T1000 (cell line): ENCODE data around the gene PURA.
A peak's percentile ranks its signal among the peaks of the same experiment; 100 is the strongest.
"Not testable (repeated sequence)": the region's sequence is repeated elsewhere in the genome, so short reads cannot be mapped to it uniquely, and the experiment has no call there.

ENCODE experiments used
- DNase-seq: peaks from one replicate; lab custom pipeline; 2025; ENCODE audit warnings: mixed read lengths; lab: John Stamatoyannopoulos, UW

The PURA gene

DNA sequence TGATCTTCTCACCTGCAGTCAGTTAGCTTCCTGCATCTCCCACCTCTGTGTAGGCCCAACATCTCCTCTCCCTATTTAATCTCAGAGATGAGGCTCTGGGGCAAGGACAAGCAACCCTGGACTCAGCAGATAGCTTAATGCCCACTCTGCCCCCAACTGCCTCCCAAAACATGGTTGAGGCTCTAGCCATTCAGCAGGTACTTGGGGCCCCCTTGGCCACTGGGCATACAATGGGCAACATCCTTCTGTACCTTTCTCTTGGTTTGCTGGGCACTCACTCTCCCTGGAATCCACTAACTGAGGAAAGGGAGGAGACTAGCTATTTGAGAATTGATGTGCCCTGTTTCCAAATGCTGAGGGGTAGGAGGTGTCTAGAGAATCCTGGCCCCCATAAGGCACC is 21.2 kb downstream of the PURA start:
- no peak for DNase-seq

GRCh38 chr5:140136624-140137023 is 22.7 kb downstream of the PURA start:
- DNase-seq: no peak

- DNase-seq: no peak
Measured at GRCh38 chr5:140140435-140140834, 26.5 kb downstream of the PURA start.

DNA sequence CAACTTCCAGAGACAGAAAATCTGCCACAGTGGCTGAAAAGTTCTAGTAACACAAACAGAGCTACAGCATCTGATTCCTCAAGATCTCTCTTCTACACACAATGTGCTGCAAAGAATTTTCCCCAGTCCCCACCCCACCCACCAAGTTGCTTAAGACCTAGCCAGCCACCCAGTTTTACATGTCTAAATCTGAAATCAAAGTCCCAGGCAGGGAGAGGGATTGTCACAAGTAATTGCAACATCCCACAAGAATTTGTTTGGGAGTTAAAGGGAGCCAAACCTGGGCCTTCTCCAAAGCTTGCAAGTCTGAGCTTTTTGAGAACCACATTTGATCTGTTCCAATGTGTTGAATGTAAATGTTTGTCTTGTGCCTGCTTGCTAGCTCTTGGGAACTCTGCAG is 27.3 kb downstream of the PURA start:
- DNase-seq: no peak

DNA sequence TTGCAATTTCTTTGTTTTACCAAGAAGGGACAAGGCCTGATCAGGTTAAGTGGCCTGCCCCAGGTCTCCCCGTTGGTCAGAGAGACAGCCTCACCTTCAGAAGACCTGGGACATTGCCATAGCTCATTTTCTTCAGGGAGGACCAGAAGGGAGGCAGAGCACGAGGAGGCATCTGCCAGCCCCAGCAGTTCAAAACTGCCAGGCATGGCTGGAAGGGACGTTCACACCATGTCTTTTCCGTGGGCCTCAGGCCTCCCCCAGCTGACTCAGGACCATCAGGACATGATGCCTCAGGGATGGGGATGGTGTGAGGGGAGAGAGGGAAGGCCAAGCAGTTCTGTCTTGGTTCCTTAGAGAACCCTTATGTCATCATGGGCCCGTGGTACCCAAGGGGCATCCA is 28.3 kb downstream of the PURA start:
- no peak for DNase-seq

DNA sequence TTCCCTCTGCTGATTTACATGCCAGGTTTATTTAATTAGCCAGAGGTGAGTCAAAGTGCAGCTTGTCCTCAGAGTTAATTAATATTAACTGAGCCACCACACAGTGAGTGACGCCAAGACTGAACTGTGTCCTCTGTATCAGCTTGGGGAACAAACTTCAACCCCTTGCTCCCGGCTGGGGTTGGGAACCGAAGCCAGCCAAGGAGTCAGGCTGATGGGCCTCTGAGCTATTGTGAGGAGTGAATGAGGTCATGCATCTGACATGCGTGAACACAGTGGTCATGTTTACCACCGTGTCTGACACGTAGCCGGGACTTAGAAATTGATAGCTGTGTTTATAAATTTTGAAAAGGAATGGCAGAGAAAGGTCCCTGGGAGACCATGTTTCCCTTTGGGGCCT is 28.9 kb downstream of the PURA start:
- DNase-seq: no peak

- DNase-seq: no peak
Measured at GRCh38 chr5:140143521-140144258, 29.8 kb downstream of the PURA start.

DNA sequence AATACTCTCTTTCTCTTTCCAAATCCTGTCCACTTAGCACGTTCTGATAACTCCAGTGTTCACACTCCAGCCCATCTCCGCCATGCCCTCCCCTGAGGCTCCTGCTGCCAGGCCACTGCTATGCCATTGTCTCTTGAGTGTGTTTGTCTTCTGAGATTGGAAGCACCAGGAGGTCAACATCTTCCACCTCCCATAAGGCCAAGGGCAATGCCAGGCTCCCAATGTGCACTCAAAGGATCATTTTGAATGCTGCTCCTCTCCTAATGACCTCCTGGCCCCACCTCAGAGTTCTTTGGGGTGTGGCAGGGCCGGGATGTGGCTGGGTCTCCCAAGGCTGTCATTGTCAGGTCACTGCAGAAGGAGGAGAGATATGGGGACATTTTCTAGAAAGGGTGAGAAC is 31.3 kb downstream of the PURA start:
- no peak for DNase-seq

GRCh38 chr5:140145818-140146522 is 32.1 kb downstream of the PURA start:
- no peak for DNase-seq

- no peak for DNase-seq
Measured at GRCh38 chr5:140146523-140146842, 32.6 kb downstream of the PURA start.

DNA sequence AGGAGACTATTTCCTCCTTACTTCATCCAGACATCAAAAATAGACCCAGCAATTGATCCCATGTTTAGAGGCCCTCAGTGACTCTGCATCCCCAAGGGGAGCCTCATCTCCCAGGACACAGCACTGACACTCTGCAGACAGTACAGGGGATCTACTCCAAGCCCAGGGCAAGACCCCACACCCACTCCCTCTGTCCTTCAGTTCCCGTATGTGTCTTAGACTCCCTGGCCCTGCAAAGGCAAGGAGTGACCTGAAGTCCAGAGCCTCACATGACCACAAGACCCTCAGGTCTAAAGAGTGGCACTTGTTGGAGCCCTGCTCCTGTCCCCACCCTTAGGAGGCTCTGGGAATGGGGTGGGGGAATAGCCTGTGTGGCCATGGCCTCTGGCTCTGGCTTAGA is 33.6 kb downstream of the PURA start:
- no peak for DNase-seq

GRCh38 chr5:140148508-140148907 is 34.6 kb downstream of the PURA start:
- DNase-seq: no peak

DNA sequence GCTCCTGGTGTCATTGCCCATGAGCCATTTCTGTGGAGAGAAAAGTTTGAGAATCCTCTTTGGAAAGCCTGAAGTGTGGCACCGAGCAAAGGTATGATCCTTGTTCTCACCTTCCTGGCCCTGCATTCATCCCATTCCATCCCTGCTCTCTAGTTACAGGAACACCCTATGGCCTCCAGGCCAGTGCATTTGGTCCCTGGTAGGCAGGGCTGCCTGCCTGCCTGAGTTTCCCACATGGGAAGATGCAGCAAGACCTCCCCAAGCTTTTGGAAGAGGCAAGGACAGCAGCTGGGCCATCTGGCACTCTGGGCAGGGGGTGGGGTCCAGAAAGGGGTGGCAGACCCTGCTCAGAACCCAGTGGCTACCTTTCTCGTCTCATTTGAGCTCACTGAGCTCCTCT is 36.3 kb downstream of the PURA start:
- DNase-seq: no peak

DNA sequence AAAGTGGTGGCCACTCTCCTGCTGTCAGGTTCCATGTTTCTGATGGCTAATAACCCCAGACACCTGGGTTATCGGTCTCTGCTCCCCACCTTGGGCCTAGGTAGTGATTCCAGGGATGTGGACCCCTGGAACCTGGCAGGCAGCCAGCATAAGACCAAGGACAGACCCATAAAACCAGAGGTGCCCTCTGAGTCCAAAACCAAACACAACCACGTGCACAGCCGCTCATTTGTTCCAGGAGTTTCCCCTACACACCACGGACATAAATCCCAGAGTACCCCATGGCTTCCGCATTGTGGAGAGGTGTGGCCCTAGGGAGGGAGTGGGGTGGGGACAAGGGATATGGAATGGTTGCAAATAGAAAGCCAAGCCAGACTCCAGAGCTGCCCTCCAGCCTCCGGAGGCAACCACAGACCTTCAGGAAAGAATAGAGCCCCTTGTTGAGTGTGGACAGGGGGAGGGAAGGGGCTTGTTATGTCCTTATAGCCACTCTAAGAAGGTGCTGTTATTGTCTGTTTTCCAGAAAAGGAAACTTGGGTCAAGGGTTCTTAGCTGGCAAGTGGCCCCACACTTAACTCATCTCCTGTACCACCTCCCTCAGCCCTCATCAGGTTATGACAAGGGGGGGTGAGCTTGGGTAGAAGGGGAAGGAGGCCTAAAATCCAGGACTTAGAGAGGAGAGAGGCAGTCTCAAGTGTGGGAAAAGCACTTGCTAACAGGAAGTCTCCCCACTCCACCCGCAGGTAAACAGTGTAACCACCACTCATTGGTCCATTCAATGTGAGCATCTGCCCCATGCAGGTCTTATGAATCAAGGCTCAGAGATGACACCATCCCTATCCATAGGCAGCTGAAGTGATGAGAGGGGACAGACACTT is 37.5 kb downstream of the PURA start:
- no peak for DNase-seq

DNA sequence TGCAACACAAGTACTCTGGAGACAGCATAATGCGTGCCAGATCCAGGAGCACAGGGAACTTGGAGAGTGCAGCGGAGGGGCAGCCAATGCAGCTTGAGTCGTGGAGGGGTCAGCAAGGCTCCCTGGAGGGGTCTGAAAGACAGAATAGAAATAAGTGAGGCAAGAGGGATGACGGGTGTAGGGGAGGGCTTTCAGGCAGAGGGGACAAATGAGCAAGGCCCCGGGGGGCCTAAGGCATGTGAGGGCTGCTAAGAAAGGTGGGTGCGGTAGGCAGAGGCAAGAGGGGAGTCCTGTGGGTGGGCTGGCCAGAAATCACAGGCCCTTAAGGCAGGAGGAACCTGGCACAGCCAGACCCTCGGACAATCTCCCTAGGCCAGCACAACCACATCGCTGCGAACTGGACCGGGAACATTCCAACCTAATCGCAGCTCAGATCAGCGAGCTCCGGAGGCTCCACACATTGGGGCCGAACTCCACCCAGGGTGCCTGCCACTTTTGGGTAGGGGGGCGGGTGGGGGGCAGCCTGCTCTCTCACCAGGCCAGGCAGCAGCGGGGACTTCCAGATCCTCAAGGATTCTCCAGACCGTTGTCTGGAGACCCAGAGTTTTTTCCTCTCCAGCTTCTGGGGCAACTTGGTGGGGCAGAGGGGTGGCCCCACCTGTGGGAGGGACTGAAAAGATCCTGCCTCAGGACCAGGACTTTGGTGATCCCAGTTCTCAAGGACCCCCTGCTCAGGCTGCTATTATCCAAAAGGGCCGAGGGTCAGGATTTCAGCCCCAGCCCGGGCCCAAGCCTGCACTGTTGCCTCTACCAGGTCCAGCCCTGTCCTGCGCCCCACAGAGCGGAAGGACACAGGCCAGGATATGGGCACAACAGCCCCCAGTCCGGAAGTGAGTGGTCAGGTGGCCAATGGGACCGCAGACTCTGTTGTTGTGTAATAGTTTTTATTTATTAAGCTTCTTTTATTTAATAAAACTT is 38.4 kb downstream of the PURA start:
- DNase-seq: no peak

- DNase-seq: no peak
Measured at GRCh38 chr5:140153255-140153654, 39.3 kb downstream of the PURA start.

DNA sequence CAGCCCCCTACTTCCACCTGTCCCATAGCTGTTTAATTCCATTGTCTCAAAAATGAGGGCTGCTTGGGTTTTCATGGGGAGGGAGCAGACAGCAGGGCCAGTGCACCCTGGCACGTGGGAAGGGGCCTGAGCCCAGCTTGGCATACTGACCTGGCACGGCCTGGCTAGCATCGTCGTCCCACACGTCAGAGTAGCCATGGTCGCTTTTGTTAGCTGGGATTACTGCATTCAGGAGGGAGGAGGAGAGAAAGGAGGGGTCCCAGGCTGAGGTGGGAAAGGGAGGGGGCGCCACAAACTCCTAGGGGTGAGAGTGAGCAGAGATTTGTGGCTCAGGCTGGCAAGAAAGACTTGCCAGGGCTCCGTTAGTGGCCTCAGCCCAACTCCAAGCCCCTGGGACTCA is 40.0 kb downstream of the PURA start:
- no peak for DNase-seq

- DNase-seq: not testable (repeated sequence)
Measured at GRCh38 chr5:140154710-140155381, 40.9 kb downstream of the PURA start.

GRCh38 chr5:140157032-140157781 is 43.3 kb downstream of the PURA start:
- DNase-seq: peak; percentile 70
